ENCODE data around the gene AMELY.

GRCh38 chrY:6909856-6910255 is 1.7 kb downstream of the AMELY start:
- TF ChIP-seq CTCF (IDR thresholded peaks at IDR 0.05) (no peak), POLR2A (IDR thresholded peaks at IDR 0.05) (no peak)
